DMS 273 treated with DMSO at 0.1 percent for 48 hours (cell line): Measurements from ENCODE around the gene THBS4.
"Not testable (repeated sequence)": the region's sequence is repeated elsewhere in the genome, so short reads cannot be mapped to it uniquely, and the experiment has no call there.

Experiments used
- DNase-seq: peaks from one replicate; lab custom pipeline; 2025; lab: John Stamatoyannopoulos, UW

The THBS4 gene

GRCh38 chr5:80076131-80077050 is 41.2 kb downstream of the THBS4 start:
- no peak for DNase-seq

- no peak for DNase-seq
Measured at GRCh38 chr5:80077051-80077714, 42.0 kb downstream of the THBS4 start.

- no peak for DNase-seq
Measured at GRCh38 chr5:80078921-80079320, 43.8 kb downstream of the THBS4 start.

GRCh38 chr5:80082281-80082680 is 47.1 kb downstream of the THBS4 start:
- DNase-seq, result no peak

GRCh38 chr5:80082731-80083100 is 47.6 kb downstream of the THBS4 start:
- DNase-seq, result peak; percentile 62

- DNase-seq, result peak; percentile 83
Measured at GRCh38 chr5:80083101-80083890, 48.1 kb downstream of the THBS4 start.

GRCh38 chr5:80090884-80091166 is 55.7 kb downstream of the THBS4 start:
- no peak for DNase-seq

- DNase-seq, result not testable (repeated sequence)
Measured at GRCh38 chr5:80091792-80092192, 56.6 kb downstream of the THBS4 start.

- DNase-seq, result no peak
Measured at GRCh38 chr5:80092486-80093107, 57.4 kb downstream of the THBS4 start.

GRCh38 chr5:80093796-80094195 is 58.6 kb downstream of the THBS4 start:
- DNase-seq, result no peak

GRCh38 chr5:80094236-80094738 is 59.1 kb downstream of the THBS4 start:
- DNase-seq, result no peak

GRCh38 chr5:80097451-80097850 is 62.3 kb downstream of the THBS4 start:
- DNase-seq, result no peak

- DNase-seq, result no peak
Measured at GRCh38 chr5:80101993-80102392, 66.8 kb downstream of the THBS4 start.

GRCh38 chr5:80103371-80103770 is 68.2 kb downstream of the THBS4 start:
- no peak for DNase-seq

GRCh38 chr5:80105698-80106439 is 70.7 kb downstream of the THBS4 start:
- no peak for DNase-seq

GRCh38 chr5:80106916-80107315 is 71.8 kb downstream of the THBS4 start:
- DNase-seq, result no peak

- peak; percentile 96 for DNase-seq
Measured at GRCh38 chr5:80109646-80110478, 74.7 kb downstream of the THBS4 start.

GRCh38 chr5:80111376-80111990 is 76.3 kb downstream of the THBS4 start:
- DNase-seq, result not testable (repeated sequence)

GRCh38 chr5:80114860-80115259 is 79.7 kb downstream of the THBS4 start:
- no peak for DNase-seq

GRCh38 chr5:80116000-80116399 is 80.9 kb downstream of the THBS4 start:
- no peak for DNase-seq
